Measurements from ENCODE around the gene SS18L1.
"Not testable (repeated sequence)": the region's sequence is repeated elsewhere in the genome, so short reads cannot be mapped to it uniquely, and the experiment has no call there.

Gene SS18L1

DNA sequence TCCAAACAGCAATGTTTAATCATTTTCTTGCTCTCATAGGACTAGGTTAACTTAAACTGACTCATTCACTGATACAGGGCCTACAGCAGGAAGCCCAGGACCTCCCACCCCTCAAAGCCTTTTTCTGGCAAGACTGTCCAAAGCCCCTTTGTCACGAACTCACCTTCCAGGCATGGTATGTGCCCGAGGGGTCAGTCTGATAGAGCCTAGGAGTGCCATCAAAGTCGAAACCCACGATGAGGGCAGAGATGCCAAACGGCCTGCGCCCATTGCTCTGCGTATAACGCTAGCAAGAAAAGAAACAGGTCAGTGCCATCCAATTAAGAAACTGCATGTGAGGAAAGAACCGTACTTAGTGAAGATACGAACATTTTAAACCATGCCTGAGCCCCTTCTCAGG, 4.7 kb upstream of the SS18L1 start:
- DNase-seq = no peak

DNA sequence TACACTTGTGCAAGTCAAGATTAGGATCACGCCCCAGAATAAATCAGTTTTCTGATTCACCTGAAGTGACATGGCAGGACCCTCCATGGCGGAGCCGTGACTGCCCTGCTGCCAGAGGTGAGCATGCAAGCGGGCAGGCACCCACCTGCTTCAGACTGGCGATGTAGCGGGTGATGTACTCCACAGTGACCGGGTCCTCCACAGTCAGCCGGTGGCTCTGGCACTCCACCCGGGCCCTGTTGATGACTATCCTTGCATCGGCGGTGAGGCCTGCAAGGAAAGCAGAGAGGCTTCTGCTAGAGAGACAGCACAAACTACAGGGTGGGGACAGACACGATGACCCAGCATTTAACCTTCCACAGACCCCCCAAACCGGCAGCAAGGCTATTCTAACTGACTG, 3.9 kb upstream of the SS18L1 start:
- no peak for DNase-seq

- DNase-seq = no peak
Observed at GRCh38 chr20:62141043-62141396, 2.5 kb upstream of the SS18L1 start.

DNA sequence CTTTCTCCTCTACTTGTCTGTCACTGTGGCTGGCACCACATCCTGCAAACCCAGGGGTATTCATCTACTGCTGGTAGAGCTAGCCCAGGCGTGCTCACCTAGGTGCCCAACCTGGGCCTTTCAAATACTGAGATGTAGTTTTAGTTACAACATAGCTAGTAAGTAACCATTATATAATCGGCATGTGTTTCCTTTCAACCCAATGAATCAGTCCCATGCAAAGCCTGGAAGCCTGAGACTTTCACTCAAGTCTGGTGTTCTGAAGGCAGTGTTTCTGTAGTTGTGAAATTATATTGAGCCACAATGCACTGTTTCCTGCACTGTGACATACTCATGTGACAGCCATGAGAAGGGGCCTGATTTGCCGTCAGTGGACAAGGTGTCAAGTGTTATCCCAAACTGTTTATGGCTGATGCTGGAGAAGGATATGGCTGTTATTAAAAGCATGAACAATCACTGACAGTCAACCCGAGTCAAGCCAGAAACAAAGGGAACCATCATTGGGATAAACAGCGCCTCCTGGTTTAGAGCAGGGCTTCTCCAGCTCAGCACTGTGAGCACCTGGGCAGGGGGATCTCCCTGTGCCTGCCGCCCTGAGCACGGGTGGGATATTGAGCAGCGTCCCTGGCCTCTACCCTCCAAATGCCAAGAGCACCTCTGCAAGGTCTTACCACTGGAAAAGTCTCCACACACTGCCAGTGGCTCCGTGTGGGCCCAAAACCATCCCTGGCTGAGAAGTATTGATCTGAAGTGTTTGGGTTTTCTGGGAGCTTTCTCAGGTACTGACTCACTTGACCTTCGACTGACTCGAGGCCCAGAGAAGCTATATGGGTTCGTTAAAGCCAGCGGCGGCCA, 1.9 kb upstream of the SS18L1 start:
- DNase-seq = no peak

- no peak for DNase-seq
Observed at GRCh38 chr20:62142252-62143080, 1.1 kb upstream of the SS18L1 start.

DNA sequence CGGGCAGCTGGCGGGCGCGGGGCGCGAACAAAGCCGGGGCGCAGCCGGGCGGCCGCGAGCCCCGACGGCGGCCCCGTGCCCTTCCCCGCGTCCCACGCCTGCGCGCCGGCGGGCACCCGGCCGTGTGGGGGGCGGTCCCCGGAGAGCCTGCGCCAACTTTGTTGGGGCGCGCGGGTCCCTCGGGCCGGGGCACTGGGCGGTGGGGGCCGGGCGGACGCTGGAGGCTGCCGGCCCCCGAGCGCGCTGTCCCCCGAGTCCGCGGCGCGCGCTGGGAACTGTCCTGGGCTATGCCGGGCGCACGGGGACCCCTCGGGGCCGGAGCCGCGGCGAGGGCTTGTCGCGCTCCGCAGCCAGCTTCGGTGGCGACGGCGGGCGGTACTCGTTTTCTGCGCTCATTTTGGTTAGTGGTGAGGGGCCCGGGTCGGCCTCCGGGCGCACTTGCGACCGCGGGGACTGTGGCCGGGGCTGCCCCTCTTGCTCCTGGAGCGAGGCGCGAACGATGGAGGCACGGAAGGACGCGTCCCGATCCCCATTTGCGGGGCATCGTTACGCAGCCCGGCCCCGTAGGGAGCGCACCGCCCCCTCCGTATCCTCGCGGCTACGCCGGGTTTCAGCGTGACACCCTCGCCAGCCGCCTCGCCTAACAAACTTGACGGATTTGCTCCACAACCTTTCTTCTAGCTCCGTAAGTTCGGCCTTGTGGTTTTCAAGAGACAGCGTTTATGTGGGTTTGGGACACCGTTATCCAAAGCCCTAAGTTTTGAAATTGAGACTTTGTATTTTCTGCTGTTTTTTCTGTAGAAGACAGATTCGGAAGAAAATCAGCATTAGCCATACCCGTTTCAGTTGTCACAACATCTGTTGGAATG, 622 bp downstream of the SS18L1 start:
- no peak for DNase-seq

GRCh38 chr20:62145688-62146018, 2.1 kb downstream of the SS18L1 start:
- no peak for DNase-seq

- DNase-seq = no peak
Observed at GRCh38 chr20:62146019-62146755, 2.6 kb downstream of the SS18L1 start.

DNA sequence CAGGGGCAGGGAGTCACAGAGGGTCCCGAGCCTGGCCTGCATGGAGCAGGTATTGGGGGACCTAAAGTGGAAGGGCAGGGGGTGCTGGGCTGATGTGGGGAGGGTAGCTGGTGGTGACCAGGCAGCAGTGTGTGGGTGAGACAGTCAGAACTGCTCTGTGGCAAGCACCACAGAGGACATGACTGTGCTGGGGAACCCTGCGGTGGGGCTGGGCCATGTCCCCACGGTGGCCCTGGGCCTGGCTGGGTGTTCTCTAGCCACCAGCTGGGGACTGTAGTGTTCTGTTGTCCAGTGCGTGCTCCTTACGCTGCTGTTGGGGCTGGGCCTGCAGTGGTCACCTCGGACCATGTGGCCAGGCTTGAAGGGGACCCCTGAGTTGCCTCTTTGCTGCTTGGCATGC, 3.6 kb downstream of the SS18L1 start:
- no peak for DNase-seq

GRCh38 chr20:62147528-62147927, 4.0 kb downstream of the SS18L1 start:
- DNase-seq = no peak

- not testable (repeated sequence) for DNase-seq
Observed at GRCh38 chr20:62148383-62148782, 4.8 kb downstream of the SS18L1 start.

DNA sequence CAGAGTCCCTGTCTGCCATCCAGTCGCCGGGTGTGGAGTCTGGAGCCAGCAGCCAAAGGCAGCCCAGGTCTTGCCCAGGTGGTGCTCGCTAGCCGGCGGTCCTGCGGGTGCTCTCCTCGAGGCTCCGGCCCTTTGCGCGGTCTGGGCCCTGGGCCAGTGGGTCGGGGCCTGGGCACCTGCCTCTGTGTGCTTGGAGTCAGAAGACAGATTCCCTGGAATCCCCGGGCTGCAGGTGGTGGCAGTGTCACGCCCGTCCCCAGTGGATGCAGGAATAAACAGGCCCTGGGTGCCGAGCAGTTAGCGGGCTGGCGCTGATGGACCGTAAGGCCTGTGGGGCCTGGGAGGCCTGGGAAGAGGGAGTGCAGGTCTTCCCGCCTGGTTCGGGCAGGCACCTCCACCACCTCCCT, 5.3 kb downstream of the SS18L1 start:
- no peak for DNase-seq

DNA sequence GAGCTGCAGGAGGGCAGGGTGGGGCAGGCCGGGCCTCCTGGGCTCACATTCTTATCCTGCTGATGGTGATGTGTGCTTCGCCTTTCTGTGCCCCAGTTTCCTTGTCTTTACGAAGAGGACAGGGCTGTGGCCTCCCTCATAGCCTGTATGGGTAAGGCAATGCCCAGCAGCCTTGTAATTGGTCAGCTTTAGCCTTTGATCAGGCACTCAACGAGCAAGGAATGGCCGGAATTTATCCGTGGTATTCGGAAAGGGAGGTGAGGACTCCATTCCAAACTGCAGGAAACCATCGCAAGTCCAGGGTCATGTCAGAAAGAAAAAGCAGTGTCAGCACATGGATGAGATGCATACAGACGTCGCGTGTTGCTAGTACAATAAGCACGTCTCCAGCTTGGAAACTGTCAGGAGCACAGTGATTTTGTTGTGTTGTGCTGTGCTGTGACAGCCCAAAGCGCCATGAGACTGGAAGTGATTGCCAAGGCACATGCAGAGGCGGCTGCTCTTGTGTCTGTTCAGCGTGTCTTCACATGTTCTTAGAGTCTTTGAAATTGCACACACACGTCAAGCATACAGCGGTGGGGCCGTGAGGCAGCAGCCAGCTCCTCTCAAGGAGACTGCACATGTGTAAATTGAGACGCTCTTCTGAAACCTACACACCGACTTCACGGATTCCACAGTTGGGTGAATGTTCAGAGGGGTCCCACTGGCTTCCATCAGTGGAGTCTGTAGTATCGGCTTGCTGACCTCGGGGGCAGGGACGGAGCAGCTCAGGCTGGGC, 6.2 kb downstream of the SS18L1 start:
- no peak for DNase-seq

DNA sequence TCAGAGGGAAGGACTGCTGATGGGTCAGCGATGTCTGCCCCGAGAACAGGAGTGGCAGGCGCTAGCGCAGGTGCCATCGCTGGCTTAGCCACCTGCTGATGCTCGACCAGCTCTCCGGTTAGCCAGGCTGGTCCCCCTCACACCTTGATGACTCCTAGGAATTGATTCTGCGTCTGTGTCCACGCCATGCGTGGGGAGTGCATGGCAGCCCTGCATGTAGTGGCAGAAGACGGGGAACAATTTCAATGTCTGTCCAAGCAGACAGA, 6.7 kb downstream of the SS18L1 start:
- no peak for DNase-seq

DNA sequence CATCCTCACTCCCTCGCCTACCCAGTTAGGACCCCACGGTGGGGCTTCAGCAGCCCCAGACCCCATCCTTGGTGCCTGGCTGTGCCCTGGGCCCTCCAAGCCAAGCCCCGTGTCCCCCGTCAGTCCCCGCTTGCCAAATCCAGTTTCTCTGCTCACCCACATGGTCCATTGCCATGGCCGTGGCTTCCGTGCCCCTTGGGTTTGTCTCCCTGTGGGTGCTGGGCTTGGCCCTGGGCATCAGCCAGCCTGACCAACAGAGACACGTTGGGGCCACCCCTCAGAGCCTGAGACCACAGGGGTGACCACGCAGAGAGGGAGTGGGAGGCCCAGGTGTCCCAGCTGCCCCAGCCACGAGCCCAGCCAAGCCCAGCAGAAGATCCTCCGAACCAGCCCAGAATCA, 7.7 kb downstream of the SS18L1 start:
- no peak for DNase-seq

GRCh38 chr20:62151835-62152364, 8.3 kb downstream of the SS18L1 start:
- DNase-seq = no peak

GRCh38 chr20:62155428-62156253, 12.1 kb downstream of the SS18L1 start:
- DNase-seq = no peak

DNA sequence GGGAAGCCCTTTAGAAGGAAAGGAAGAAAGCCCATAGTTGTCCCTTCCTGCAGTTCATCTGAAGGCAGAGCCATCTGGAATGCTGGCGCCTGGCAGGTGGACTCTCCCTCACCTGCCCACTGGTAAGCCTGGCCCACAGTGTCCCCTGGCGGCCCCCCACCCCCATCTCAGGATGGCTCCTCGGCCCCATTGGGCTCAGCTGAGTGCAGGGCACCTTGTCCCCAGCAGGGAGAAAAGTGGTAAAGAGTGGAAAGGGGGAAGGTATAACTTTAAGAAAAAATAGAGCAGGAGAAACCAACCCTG, 12.6 kb downstream of the SS18L1 start:
- no peak for DNase-seq

DNA sequence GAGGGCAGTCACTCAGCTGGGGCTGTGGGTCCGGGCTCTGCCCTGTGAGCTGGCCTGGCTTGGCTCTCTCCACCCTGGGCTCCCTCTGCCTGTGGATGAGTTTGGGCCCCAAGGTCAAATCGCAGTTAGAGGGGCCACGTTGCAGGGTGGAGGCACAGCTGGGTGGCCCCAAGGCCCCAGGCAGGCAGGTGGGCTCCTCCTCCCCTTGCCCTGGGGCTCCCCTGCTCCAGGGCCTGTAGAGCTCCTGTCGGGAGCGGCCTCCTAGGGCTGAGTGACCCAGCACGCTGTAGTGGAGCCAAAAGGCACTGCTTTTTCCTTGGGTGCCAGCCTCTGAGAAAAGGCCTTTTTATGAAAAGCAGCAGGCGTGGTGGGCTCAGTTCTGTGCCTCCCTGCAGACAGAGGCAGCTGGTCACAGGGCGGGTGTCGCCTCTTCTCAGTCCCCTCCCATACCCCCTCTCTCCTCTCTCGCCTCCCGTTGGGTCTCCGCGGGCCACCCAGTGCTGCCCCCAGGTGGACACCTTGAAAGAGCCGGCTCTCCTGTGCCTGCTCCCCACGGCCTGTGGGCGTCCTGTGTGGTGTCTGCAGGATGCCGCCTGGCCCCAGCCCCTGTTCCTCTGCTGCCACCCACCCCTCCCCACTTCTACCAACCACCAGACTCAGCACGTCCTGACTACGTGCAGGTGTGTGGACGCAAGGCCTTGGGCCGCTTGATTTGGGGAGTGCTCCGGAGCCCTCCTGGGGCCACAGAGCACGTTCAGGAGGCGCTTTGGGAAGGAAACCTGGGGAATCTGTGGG, 13.2 kb downstream of the SS18L1 start:
- DNase-seq = no peak

DNA sequence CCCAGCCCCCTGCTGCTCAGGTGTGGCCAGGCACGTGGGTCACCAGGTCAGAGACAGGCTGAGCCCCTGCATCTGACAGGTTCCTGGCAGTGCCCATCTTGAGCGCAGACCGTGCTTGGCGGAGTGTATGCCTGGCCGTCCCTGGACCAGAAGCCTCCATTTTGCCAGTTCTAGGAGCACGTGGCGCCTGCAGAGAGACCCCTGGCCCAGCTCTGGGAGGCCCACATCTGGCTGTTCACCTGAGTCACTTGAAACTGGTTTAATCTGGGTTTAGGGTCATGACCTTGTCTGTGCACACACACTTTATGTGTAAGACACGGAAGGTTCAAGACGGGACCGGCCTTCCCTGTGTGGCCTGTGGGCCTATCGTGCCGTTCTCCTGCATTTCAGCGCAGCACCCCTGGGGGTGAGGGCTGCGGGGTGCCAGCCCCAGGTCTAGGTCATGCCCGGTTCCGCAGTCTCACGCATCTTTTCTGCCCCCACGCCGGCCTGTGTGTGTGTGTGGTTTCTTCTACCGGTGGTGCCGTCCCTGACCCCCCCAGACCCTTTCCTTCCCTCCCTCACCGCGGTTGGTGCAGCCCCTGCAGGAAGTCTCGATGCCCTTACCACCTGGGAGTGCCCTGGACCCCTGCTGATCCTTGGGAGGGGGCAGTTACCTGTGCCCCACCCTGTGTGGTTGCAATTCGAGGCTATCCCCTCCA, 14.0 kb downstream of the SS18L1 start:
- no peak for DNase-seq
